DMS114 treated with DMSO at 0.1 percent for 48 hours (cell line): Measurements from ENCODE around the gene VTI1B.

Experiments used
- DNase-seq: peaks from one replicate; lab custom pipeline; 2025; ENCODE audit not compliant: unreplicated experiment; lab: John Stamatoyannopoulos, UW

Gene VTI1B

GRCh38 chr14:67680121-67680602 is 5.7 kb upstream of the VTI1B start:
- DNase-seq = no peak

GRCh38 chr14:67679006-67679405 is 4.6 kb upstream of the VTI1B start:
- no peak for DNase-seq

- DNase-seq = no peak
Observed at GRCh38 chr14:67675219-67675582, 769 bp upstream of the VTI1B start.

DNA sequence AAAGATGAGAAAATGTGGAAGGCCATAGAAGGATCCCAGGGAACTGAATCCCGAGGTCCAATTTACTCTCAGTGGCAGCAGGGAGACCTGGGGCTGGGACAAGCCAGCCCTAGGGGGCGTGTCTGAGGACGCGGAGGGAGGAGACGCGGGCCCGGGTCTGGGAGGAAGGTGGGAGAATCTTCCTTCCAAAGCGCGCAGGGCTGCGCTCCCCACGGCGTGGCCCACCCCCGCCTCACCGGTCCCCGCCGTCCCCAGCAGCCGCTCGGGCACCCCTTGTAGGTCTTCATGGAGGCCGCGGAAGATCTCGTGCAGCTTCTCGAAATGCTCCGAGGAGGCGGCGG is 323 bp downstream of the VTI1B start:
- DNase-seq = peak; percentile 11

DNA sequence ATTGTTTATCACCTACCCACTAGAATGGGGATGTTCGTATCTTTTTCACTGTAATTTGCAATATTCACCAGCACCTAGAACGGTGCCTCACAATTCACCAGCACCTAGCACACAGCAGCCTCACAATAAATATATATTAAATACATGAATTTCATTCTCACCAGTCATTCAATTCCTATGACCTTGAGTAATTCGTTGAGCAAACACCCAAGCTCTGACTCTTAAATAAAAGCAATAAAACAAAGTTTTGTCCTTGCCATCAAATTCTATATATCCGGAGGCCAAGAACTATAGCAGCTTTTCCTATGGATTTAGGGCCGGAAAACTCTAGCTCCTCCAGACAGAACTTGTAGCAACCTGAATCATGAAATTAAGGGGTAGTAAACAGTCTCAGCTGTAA is 981 bp downstream of the VTI1B start:
- no peak for DNase-seq

DNA sequence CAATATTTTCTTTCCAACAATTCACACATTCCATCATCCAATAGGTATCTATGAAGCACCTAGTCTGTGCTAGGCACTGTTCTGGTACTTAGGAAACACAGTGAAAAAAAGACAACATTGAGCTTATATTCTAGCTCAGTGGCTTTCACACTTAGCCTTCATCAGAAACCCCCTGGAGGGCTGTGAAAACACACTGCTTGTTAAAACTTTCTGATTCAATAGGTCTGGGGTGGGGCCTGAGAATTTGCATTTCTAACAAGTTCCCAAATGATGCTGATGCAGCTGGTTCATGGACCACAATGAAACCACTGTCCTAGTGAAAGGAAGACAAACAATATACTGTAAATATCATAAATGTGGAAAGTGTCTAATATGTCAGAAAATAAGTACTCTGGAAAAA is 5.9 kb downstream of the VTI1B start:
- no peak for DNase-seq

DNA sequence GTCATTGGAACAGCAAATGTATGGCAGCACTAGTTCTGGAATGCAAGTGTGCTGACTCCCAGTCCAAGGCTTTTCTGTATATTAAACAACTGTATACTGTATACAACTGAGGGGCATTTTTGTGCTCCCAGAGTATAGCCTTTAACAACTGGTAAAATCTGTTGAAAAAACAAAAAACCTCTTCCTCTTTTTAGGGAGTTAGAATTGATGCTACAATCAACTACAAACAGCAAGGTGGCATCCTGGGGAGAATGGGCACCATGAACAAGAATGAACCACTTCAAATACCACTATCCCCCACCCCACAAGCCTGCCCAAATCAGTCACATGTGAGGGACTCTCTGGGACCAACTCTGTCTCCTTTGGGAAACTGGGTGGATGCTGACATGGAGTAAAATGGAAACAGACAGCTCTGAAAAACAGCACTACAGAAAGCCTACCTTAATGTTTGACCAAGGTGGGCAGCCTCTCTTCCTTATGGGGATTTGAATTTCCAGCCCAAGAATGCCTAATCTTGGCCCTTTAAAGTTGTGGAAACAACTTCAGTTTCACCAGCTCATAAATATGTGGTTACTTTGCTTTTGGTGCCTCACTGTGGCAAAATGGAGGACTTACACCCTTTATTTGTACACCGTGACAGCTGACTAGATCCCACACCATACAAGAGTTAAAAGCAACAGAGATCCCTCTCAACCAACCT is 7.5 kb downstream of the VTI1B start:
- DNase-seq = peak; percentile 10

- no peak for DNase-seq
Observed at GRCh38 chr14:67665868-67666267, 8.6 kb downstream of the VTI1B start.

- DNase-seq = no peak
Observed at GRCh38 chr14:67663633-67664032, 10.8 kb downstream of the VTI1B start.

DNA sequence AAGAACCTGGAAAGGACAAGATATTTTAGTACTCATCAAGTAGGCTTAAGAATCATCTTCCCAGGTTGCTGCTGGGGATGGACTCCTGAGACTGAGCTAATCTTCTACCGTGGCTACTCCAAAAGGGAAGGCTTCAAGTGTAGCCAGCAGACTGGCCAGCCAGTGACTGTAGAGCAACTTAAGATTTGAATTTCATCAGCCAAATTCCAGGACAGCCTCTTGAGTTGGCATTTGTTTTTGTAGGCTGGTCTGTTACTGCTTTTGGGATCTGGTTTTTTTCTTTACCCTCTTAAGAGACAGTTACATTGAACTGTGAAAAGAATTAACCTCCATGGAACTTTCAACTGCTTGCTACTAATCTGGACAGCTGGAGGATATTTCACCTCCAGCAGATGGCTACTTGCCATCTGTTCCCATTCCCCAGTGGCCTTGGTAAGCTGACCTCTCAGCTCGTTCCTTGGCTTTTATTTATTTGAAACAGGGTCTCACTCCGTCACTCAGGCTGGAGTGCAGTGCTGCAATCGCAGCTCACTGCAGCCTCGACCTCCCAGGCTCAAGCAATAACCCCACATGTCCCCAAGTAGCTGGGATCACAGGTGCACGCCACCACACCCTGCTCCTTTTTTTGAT is 20.7 kb downstream of the VTI1B start:
- DNase-seq = no peak

DNA sequence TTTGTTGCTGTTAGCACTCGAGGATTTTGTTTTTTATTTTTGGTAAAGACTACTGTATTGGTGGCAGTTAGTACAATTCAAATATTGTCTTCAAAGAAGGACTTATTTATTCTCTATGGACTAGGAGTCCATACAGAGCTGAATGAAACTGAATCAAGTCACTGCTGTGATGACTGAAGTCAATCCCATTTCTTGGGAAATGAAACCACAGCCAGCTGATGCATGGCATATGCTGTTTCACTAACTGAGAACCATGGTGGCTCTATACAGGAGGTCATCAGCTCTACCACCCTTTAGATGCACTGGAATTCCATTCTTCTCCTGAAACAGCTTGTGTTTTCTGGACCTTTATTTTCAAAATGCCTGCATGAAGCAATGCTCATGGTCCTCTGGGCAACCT is 22.2 kb downstream of the VTI1B start:
- DNase-seq = no peak

GRCh38 chr14:67650694-67651093 is 23.7 kb downstream of the VTI1B start:
- DNase-seq = no peak

GRCh38 chr14:67650151-67650550 is 24.3 kb downstream of the VTI1B start:
- no peak for DNase-seq

DNA sequence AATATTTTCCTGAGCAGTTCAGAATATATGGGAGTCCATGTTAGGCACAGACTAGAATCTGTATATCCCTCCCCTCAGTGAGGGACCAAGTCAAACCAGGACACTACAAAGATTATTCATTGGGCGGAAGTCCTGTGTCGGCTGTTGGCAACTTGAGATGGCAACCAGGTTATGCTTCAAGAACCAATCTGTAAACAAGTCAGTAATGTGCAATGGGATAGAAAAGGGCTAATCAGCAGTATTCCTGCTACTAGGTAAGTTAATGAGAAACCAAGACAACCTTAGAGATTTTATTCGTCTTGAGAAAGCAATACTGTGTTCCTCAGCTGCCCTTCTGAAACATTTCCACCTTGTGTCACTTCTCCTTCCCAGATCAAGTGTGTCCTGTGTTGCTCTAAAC is 28.3 kb downstream of the VTI1B start:
- DNase-seq = no peak

DNA sequence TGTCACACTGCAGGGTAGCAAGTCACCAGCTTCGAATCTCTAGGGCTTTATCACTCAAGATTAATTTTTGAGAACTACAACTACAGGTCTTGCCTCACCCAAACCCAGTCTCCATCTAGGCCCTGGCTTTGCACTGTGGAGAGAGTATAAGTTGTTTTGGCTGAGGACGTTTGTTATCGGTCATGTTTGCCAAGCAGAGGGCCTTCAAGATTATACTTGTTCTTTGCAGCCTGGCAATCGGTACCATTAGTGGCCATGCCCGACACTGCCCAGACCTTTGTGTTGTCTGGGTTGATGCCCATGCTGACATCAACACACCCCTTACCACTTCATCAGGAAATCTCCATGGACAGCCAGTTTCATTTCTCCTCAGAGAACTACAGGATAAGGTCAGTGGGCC is 29.0 kb downstream of the VTI1B start:
- DNase-seq = no peak

GRCh38 chr14:67644428-67644827 is 30.0 kb downstream of the VTI1B start:
- no peak for DNase-seq

GRCh38 chr14:67643713-67644112 is 30.7 kb downstream of the VTI1B start:
- DNase-seq = no peak

DNA sequence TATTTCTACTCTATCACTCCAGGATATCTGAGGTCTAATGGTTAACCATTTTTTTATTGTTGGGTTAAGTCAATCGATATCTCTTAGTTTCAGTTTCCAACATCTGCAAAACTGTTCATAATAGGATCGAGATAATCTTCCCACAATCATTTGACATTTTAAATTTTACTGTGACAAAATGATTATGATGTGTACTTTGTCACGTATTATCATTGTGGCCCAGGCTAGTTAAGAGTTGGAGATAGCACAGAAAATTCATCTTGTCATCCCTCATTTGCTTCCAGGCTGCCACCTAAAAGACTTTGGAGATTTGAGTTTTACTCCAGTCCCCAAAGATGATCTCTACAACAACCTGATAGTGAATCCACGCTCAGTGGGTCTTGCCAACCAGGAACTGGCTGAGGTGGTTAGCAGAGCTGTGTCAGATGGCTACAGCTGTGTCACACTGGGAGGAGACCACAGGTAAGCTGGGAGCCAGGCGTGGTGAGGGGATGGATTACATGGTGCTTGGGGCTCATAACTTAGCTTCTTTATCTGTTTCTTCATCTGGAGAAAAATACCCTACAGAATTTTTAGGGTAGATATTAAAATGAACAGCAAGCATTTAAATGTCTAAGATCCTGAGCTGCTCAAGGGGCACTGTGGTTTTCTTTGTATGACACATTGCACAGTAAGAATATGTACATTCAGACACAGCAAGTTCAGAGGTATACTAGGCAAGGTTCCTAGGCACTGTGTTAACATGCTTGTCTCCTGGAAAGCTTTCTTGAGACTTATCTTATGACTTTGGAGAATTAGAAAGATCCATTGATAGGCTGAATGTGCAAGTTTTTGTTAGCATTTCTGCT is 32.3 kb downstream of the VTI1B start:
- no peak for DNase-seq

DNA sequence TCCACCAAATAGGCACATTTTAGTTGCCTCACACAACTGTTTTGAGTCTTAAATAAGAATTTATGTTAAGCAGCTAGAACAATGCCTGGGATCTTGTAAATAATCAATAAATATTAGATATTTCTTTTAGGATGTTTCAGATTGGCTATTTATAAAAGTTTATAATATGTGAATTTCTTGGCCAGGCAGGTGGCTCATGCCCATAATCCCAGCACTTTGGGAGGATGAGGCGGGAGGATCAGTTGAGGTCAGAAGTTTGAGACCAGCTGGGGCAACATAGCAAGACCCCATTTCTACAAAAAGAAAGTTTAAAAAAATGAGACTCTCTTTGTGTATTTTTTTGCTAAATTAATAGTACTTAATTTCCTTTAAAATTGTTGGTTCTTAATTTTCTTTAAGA is 33.0 kb downstream of the VTI1B start:
- DNase-seq = no peak

DNA sequence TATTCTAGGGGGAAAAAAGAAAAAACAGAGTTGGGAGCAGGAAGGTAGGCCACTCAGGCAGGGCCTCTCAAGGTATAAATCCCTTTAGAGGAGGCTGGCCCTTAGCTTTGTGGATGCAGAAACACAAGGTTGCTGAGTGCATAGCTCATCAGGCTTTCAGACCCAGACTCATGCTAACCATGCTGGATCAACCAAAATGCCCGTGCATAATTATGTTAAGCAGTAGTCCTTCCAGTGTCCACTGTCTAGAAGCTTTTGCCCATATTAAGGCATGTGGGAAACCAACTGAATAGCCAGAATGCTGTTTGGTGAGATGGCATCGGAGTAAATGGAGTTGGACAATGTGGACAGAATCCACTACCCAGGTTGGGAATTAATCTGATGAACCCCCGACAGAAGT is 35.8 kb downstream of the VTI1B start:
- DNase-seq = no peak

GRCh38 chr14:67636361-67636919 is 38.0 kb downstream of the VTI1B start:
- DNase-seq = no peak
